ENCODE results near the gene XYLT1. TPM values are rescaled to one million over a fixed set of nuclear protein-coding genes. Genes with fewer than 3 reads are reported as not detected.

The XYLT1 gene
- total RNA-seq, 1 experiment from 2014 or later = 12.5 TPM

DNA sequence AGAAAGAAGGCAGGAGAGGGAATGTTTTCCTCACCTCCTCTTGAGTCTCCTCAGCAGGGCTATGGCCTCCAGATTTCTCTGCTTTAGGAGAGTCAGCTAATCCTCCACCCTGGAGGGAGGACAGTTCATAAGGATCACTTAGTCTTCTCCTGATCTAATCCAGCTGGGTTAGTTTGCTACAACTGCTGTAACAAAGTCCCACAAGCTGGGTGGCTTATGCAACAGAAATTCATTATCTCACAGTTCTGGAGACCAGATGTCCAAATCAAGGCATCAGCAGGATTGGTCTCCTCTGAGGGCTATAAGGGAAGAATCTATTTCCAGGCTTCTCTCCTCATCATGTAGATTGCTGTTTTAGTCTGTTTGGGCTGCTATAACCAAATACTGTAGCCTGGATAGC lies 40.6 kb upstream of the XYLT1 start:
- H3K9me3 Mint-ChIP-seq (ENCODE audit: unreplicated experiment) = peaks cover 21% of the 10 kb centered on the region
- intact Hi-C loops (cut with micrococcal nuclease; ENCODE audit: unreplicated experiment) = no loop called here
- no peak overlapping the region for H3K27ac Mint-ChIP-seq (ENCODE audit: unreplicated experiment)
- TF ChIP-seq CTCF (IDR thresholded peaks at IDR 0.05; ENCODE audit: insufficient read depth in 1 of 2, low read depth in 1 of 2, low read length in 1 of 2, severe bottlenecking in 1 of 2, unreplicated experiment in 1 of 2) = no peak
- no peak for DNase-seq
- Histone ChIP-seq H3K4me3 (ENCODE audit: low read depth, low read length) (no peak overlapping the region), H3K36me3 (ENCODE audit: control insufficient read depth, insufficient read depth, low read length) (no peaks in the 10 kb centered on the region), H3K27me3 (replicated peaks; ENCODE audit: control insufficient read depth, insufficient read depth, low read length) (no peaks in the 10 kb centered on the region), H3K9me3 (peaks cover 25% of the 10 kb centered on the region; the same call in 1 of the 2 replicates), H3K4me1 (peaks cover 3% of the 10 kb centered on the region; the same call in 1 of the 2 replicates)
- no peak overlapping the region for H3K4me3 Mint-ChIP-seq (ENCODE audit: unreplicated experiment)
- no peaks in the 10 kb centered on the region for H3K36me3 Mint-ChIP-seq (ENCODE audit: insufficient read depth, unreplicated experiment)
- H3K4me1 Mint-ChIP-seq (ENCODE audit: low read depth, unreplicated experiment) = no peaks in the 10 kb centered on the region
- no TSS peak for BruUV-seq (replicated peaks)
- no peaks in the 10 kb centered on the region for H3K27me3 Mint-ChIP-seq (ENCODE audit: insufficient read depth, unreplicated experiment)
- ChIA-PET CTCF (no interaction called here), POLR2A (no interaction called here)

DNA sequence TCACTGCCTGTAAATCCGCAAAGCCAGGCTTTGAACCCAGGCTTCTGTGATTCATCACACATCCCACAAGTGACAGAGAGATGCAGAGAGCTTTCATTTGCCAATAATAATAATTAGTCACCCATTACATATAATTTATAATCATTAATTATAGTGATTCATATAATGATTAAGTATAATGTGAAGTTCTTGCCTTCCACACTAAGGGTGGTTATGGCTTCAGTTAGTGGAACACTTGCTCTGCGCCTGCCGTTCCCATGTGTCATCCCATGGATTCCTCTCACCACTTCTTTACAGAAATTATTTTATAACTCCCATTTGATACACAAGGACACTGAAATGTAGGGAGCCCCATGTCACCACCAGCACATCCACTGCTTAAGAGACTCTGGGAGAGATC lies 39.8 kb upstream of the XYLT1 start:
- H3K9me3 Mint-ChIP-seq (ENCODE audit: unreplicated experiment) = peaks cover 21% of the 10 kb centered on the region
- no peaks in the 10 kb centered on the region for H3K27me3 Mint-ChIP-seq (ENCODE audit: insufficient read depth, unreplicated experiment)
- Histone ChIP-seq H3K4me3 (ENCODE audit: low read depth, low read length) (no peak overlapping the region), H3K36me3 (ENCODE audit: control insufficient read depth, insufficient read depth, low read length) (no peaks in the 10 kb centered on the region), H3K4me1 (peaks cover 3% of the 10 kb centered on the region; the same call in 1 of the 2 replicates), H3K9me3 (peaks cover 25% of the 10 kb centered on the region; the same call in 1 of the 2 replicates), H3K27me3 (replicated peaks; ENCODE audit: control insufficient read depth, insufficient read depth, low read length) (no peaks in the 10 kb centered on the region)
- TF ChIP-seq CTCF (IDR thresholded peaks at IDR 0.05; ENCODE audit: insufficient read depth in 1 of 2, low read depth in 1 of 2, low read length in 1 of 2, severe bottlenecking in 1 of 2, unreplicated experiment in 1 of 2) = no peak
- H3K4me1 Mint-ChIP-seq (ENCODE audit: low read depth, unreplicated experiment) = no peaks in the 10 kb centered on the region
- H3K36me3 Mint-ChIP-seq (ENCODE audit: insufficient read depth, unreplicated experiment) = no peaks in the 10 kb centered on the region
- ChIA-PET CTCF (no interaction called here), POLR2A (no interaction called here)
- no peak overlapping the region for H3K4me3 Mint-ChIP-seq (ENCODE audit: unreplicated experiment)
- H3K27ac Mint-ChIP-seq (ENCODE audit: unreplicated experiment) = no peak overlapping the region
- DNase-seq = no peak
- BruUV-seq (replicated peaks) = no TSS peak
- intact Hi-C loops (cut with micrococcal nuclease; ENCODE audit: unreplicated experiment) = no loop called here

- Mint-ChIP-seq H3K27me3 (ENCODE audit: insufficient read depth, unreplicated experiment) (no peaks in the 10 kb centered on the region), H3K4me1 (ENCODE audit: low read depth, unreplicated experiment) (no peaks in the 10 kb centered on the region), H3K9me3 (ENCODE audit: unreplicated experiment) (peaks cover 17% of the 10 kb centered on the region), H3K4me3 (ENCODE audit: unreplicated experiment) (no peak overlapping the region), H3K36me3 (ENCODE audit: insufficient read depth, unreplicated experiment) (no peaks in the 10 kb centered on the region), H3K27ac (ENCODE audit: unreplicated experiment) (no peak overlapping the region)
- Histone ChIP-seq H3K4me1 (peaks cover 3% of the 10 kb centered on the region; the same call in 1 of the 2 replicates), H3K27me3 (replicated peaks; ENCODE audit: control insufficient read depth, insufficient read depth, low read length) (no peaks in the 10 kb centered on the region), H3K4me3 (ENCODE audit: low read depth, low read length) (no peak overlapping the region), H3K9me3 (peaks cover 25% of the 10 kb centered on the region; the same call in 1 of the 2 replicates), H3K36me3 (ENCODE audit: control insufficient read depth, insufficient read depth, low read length) (no peaks in the 10 kb centered on the region)
- intact Hi-C loops (cut with micrococcal nuclease; ENCODE audit: unreplicated experiment) = no loop called here
- DNase-seq = peak; percentile 38 to 53
- POLR2A ChIA-PET = interaction anchor here (0.5 kb wide), 1 partner anchor 28 kb away, joined by 3 read pairs; no protein-coding TSS in a partner anchor
- no TSS peak for BruUV-seq (replicated peaks)
- CTCF ChIA-PET = no interaction called here
- no peak for TF ChIP-seq CTCF (IDR thresholded peaks at IDR 0.05; ENCODE audit: insufficient read depth in 1 of 2, low read depth in 1 of 2, low read length in 1 of 2, severe bottlenecking in 1 of 2, unreplicated experiment in 1 of 2)
Measured at GRCh38 chr16:17509194-17509593, 38.4 kb upstream of the XYLT1 start.
